Neural cell (in vitro differentiated cells): Measurements from ENCODE around the gene HS3ST3B1. TPM values are rescaled to one million over a fixed set of nuclear protein-coding genes. Genes with fewer than 3 reads are reported as not detected.

Experiments used
- polyA plus RNA-seq: library from polyadenylated mRNA; depleted of rRNA; stranded (reverse); fragments of >200 nt; gene quantifications from 2 replicates; pipeline ENCODE4 v1.2.3, GENCODE V29; 2014

The HS3ST3B1 gene
- polyA plus RNA-seq, 1 donor from 2014 or later, result 0.58 TPM

Other genes starting within 250 kb of the HS3ST3B1 start
- 7.2 and 15.9 TPM in 2 replicates for gene COX10, start 231.6 kb upstream of the HS3ST3B1 start, polyA plus RNA-seq
- gene CDRT15, start 64.2 kb upstream of the HS3ST3B1 start, polyA plus RNA-seq, result not detected in 2 replicates